Mesenchymal stem cell (in vitro differentiated cells and primary cell): ENCODE measurements around the gene SPINK4.
A peak's percentile ranks its signal among the peaks of the same experiment; 100 is the strongest.

Source experiments
- DNase-seq: peaks from one replicate; pipeline ENCODE4 v3.0.0-alpha.2; 2013
- H2AFZ ChIP-seq: one replicate; pipeline ENCODE4 v1.6.1; 2013; ENCODE audit warnings: low read depth, mild to moderate bottlenecking, control low read depth, inconsistent platforms, low read length, moderate library complexity
- H2AK5ac ChIP-seq: 2 replicates; pipeline ENCODE4 v1.6.1; 2013; ENCODE audit warnings: low read length, moderate library complexity, mild to moderate bottlenecking, inconsistent platforms; ENCODE audit not compliant: severe bottlenecking
- H2BK120ac ChIP-seq: one replicate; pipeline ENCODE4 v1.6.1; 2013; ENCODE audit warnings: low read depth, mild to moderate bottlenecking, inconsistent platforms, low read length, moderate library complexity
- H2BK12ac ChIP-seq, 2 experiments: one replicate each; pipeline ENCODE4 v1.6.1; 2013; ENCODE audit warnings: inconsistent platforms in 2 of 2, low read length in 2 of 2, mild to moderate bottlenecking in 2 of 2, moderate library complexity in 2 of 2, control low read depth in 1 of 2
- H2BK15ac ChIP-seq: one replicate; pipeline ENCODE4 v1.6.1; 2013; ENCODE audit warnings: mild to moderate bottlenecking, low read depth, inconsistent platforms; ENCODE audit not compliant: poor library complexity, severe bottlenecking
- H2BK5ac ChIP-seq: 2 replicates; pipeline ENCODE4 v1.6.1; 2013; ENCODE audit warnings: low read depth, mild to moderate bottlenecking, low read length, control low read depth, inconsistent platforms; ENCODE audit not compliant: poor library complexity, severe bottlenecking
- H3K14ac ChIP-seq, 2 experiments: one replicate each; pipeline ENCODE4 v1.6.1; 2013; ENCODE audit warnings: inconsistent platforms in 2 of 2, low read length in 2 of 2, control low read depth in 1 of 2, mild to moderate bottlenecking in 1 of 2, moderate library complexity in 1 of 2
- H3K18ac ChIP-seq, 2 experiments: one replicate each; pipeline ENCODE4 v1.6.1; 2013; ENCODE audit warnings: inconsistent platforms in 2 of 2, low read length in 2 of 2, control low read depth in 1 of 2, low read depth in 1 of 2, mild to moderate bottlenecking in 1 of 2
- H3K23ac ChIP-seq, 2 experiments: one replicate each; pipeline ENCODE4 v1.6.1; 2013; ENCODE audit warnings: inconsistent platforms in 2 of 2, low read length in 2 of 2, mild to moderate bottlenecking in 2 of 2, moderate library complexity in 2 of 2, control low read depth in 1 of 2
- H3K27ac ChIP-seq: 2 replicates; pipeline ENCODE4 v1.5.1; 2013; ENCODE audit warnings: mild to moderate bottlenecking, moderate library complexity, low read length, control low read depth, inconsistent platforms; ENCODE audit not compliant: poor library complexity, severe bottlenecking
- H3K27me3 ChIP-seq, 2 experiments: 2 replicates each; pipeline versions ENCODE4 v1.6.1 to v1.7.0; 2013; ENCODE audit warnings: low read length in 2 of 2, mild to moderate bottlenecking in 2 of 2, moderate library complexity in 2 of 2, control low read depth in 1 of 2, inconsistent platforms in 1 of 2; ENCODE audit not compliant: control insufficient read depth in 1 of 2, insufficient read depth in 1 of 2
- H3K36me3 ChIP-seq, 2 experiments: 2 replicates each; pipeline versions ENCODE4 v1.6.1 to v1.7.0; 2013; ENCODE audit warnings: low read length in 2 of 2, control low read depth in 1 of 2, inconsistent platforms in 1 of 2, low read depth in 1 of 2, mild to moderate bottlenecking in 1 of 2; ENCODE audit not compliant: insufficient read depth in 2 of 2, control insufficient read depth in 1 of 2
- H3K4ac ChIP-seq, 2 experiments: one replicate each; pipeline ENCODE4 v1.6.1; 2013; ENCODE audit warnings: inconsistent platforms in 2 of 2, low read length in 2 of 2, mild to moderate bottlenecking in 2 of 2, moderate library complexity in 2 of 2, control low read depth in 1 of 2, low read depth in 1 of 2
- H3K4me1 ChIP-seq: 2 replicates; pipeline ENCODE4 v1.6.1; 2013; ENCODE audit warnings: low read depth, low read length, control low read depth; ENCODE audit not compliant: control insufficient read depth, insufficient read depth
- H3K4me2 ChIP-seq: 2 replicates; pipeline ENCODE4 v1.6.1; 2013; ENCODE audit warnings: low read length, mild to moderate bottlenecking, inconsistent platforms; ENCODE audit not compliant: poor library complexity, severe bottlenecking
- H3K4me3 ChIP-seq, 2 experiments: 2 replicates each; pipeline versions ENCODE4 v1.5.1 to v1.7.0; 2013; ENCODE audit warnings: low read length in 2 of 2, mild to moderate bottlenecking in 2 of 2, control low read depth in 1 of 2, low read depth in 1 of 2; ENCODE audit not compliant: insufficient read depth in 1 of 2
- H3K79me1 ChIP-seq: replicated peaks from 2 replicates; pipeline ENCODE4 v1.6.1; 2013; ENCODE audit warnings: mild to moderate bottlenecking, control low read depth, low read length, inconsistent platforms; ENCODE audit not compliant: poor library complexity, severe bottlenecking
- H3K9ac ChIP-seq: 2 replicates; pipeline ENCODE4 v1.7.0; 2013; ENCODE audit warnings: mild to moderate bottlenecking, low read length, moderate library complexity
- H3K9me3 ChIP-seq: 2 replicates; pipeline ENCODE4 v1.7.0; 2013; ENCODE audit warnings: mild to moderate bottlenecking, low read length; ENCODE audit not compliant: control insufficient read depth
- H4K8ac ChIP-seq: one replicate; pipeline ENCODE4 v1.6.1; 2013; ENCODE audit warnings: inconsistent platforms, mild to moderate bottlenecking, low read length, moderate library complexity
- H4K91ac ChIP-seq: one replicate; pipeline ENCODE4 v1.6.1; 2013; ENCODE audit warnings: mild to moderate bottlenecking, low read length, inconsistent platforms
- WGBS: methylation state at CpG from one replicate; pipeline ENCODE4 v1.1.7; 2013; ENCODE audit warnings: mixed read lengths; 5-methylcytosine and 5-hydroxymethylcytosine counted together

The SPINK4 gene

GRCh38 chr9:33291901-33292300, 51.9 kb downstream of the SPINK4 start:
- H3K4me3 ChIP-seq: peak overlapping the region in 1 of 2 experiments; percentile 39
- no peak overlapping the region for H3K27ac ChIP-seq
- peaks cover 14% of the 10 kb centered on the region for H3K79me1 ChIP-seq
- no peak overlapping the region for H2BK12ac ChIP-seq
- H3K4ac ChIP-seq: no peak overlapping the region
- no peaks in the 10 kb centered on the region for H3K9me3 ChIP-seq
- H2BK5ac ChIP-seq: no peak overlapping the region
- no peak overlapping the region for H3K14ac ChIP-seq
- no peak overlapping the region for H2AFZ ChIP-seq
- no peak overlapping the region for H4K8ac ChIP-seq
- WGBS: 86% methylated on average over 5 of the region's 5 CpGs
- peaks cover 14 to 52% of the 10 kb centered on the region in 2 experiments for H3K36me3 ChIP-seq
- no peak overlapping the region for H3K23ac ChIP-seq
- H3K4me1 ChIP-seq: peaks cover 9% of the 10 kb centered on the region
- peak overlapping the region; percentile 22 for H3K9ac ChIP-seq
- H3K4me2 ChIP-seq: no peak overlapping the region
- no peak overlapping the region for H2BK120ac ChIP-seq
- DNase-seq: no peak
- H4K91ac ChIP-seq: no peak overlapping the region
- no peak overlapping the region for H3K18ac ChIP-seq
- no peaks in the 10 kb centered on the region for H3K27me3 ChIP-seq
- H2AK5ac ChIP-seq: no peak overlapping the region
- no peak overlapping the region for H2BK15ac ChIP-seq

GRCh38 chr9:33293782-33294181, 53.8 kb downstream of the SPINK4 start:
- H2BK5ac ChIP-seq: no peak overlapping the region
- no peak overlapping the region for H2BK15ac ChIP-seq

GRCh38 chr9:33294670-33295432, 54.9 kb downstream of the SPINK4 start:
- H3K4me1 ChIP-seq: peaks cover 6% of the 10 kb centered on the region
- no peaks in the 10 kb centered on the region for H3K9me3 ChIP-seq
- H2AFZ ChIP-seq: no peak overlapping the region
- no peak overlapping the region for H3K4me2 ChIP-seq
- H3K79me1 ChIP-seq: peaks cover 15% of the 10 kb centered on the region
- no peak overlapping the region for H4K91ac ChIP-seq
- no peak overlapping the region for H2BK15ac ChIP-seq
- no peak overlapping the region for H2BK5ac ChIP-seq
- peaks cover 11 to 82% of the 10 kb centered on the region in 2 experiments for H3K36me3 ChIP-seq
- H3K27ac ChIP-seq: no peak overlapping the region
- H3K14ac ChIP-seq: no peak overlapping the region
- no peak overlapping the region for H2AK5ac ChIP-seq
- H3K4ac ChIP-seq: no peak overlapping the region
- no peak for DNase-seq
- peak overlapping the region in 1 of 2 experiments; percentile 26 for H3K23ac ChIP-seq
- H2BK120ac ChIP-seq: no peak overlapping the region
- no peak overlapping the region for H2BK12ac ChIP-seq
- H4K8ac ChIP-seq: no peak overlapping the region
- H3K9ac ChIP-seq: no peak overlapping the region
- 98% methylated on average over 10 of the region's 12 CpGs for WGBS
- H3K4me3 ChIP-seq: no peak overlapping the region
- H3K18ac ChIP-seq: no peak overlapping the region
- H3K27me3 ChIP-seq: no peaks in the 10 kb centered on the region

More at GRCh38 chr9:33293782-33294181, 53.8 kb downstream of the SPINK4 start:
- Histone ChIP-seq H3K9ac (no peak overlapping the region), H3K23ac (no peak overlapping the region), H3K18ac (no peak overlapping the region), H3K14ac (no peak overlapping the region), H4K91ac (no peak overlapping the region), H3K27me3 (no peaks in the 10 kb centered on the region), H2BK12ac (no peak overlapping the region), H2AK5ac (no peak overlapping the region), H3K4me1 (peaks cover 11% of the 10 kb centered on the region), H3K4me3 (no peak overlapping the region), H3K27ac (no peak overlapping the region), H3K36me3 (peaks cover 11 to 71% of the 10 kb centered on the region in 2 experiments), H4K8ac (no peak overlapping the region), H2BK120ac (no peak overlapping the region), H3K4me2 (no peak overlapping the region), H2AFZ (no peak overlapping the region), H3K4ac (no peak overlapping the region), H3K9me3 (no peaks in the 10 kb centered on the region), H3K79me1 (peaks cover 16% of the 10 kb centered on the region)
- WGBS: 100% methylated on average over 2 of the region's 2 CpGs
- no peak for DNase-seq

- no peaks in the 10 kb centered on the region for H3K27me3 ChIP-seq
These were observed 55.6 kb downstream of the SPINK4 start for GRCh38 chr9:33295571-33295970.

More at GRCh38 chr9:33295571-33295970, 55.6 kb downstream of the SPINK4 start:
- Histone ChIP-seq H2AK5ac (no peak overlapping the region), H4K91ac (no peak overlapping the region), H3K4me1 (peaks cover 5% of the 10 kb centered on the region), H3K79me1 (peaks cover 15% of the 10 kb centered on the region), H3K36me3 (peaks cover 13 to 88% of the 10 kb centered on the region in 2 experiments), H4K8ac (no peak overlapping the region), H3K23ac (no peak overlapping the region), H2BK5ac (no peak overlapping the region), H3K4me2 (no peak overlapping the region), H3K9ac (no peak overlapping the region), H2AFZ (no peak overlapping the region), H3K14ac (no peak overlapping the region), H3K27ac (no peak overlapping the region), H2BK15ac (no peak overlapping the region), H3K4ac (no peak overlapping the region), H3K4me3 (no peak overlapping the region), H3K18ac (no peak overlapping the region), H3K9me3 (no peaks in the 10 kb centered on the region), H2BK12ac (no peak overlapping the region), H2BK120ac (no peak overlapping the region)
- DNase-seq: no peak
- WGBS: 100% methylated on average over 1 of the region's 2 CpGs
